Mesenteric fat pad (tissue), 1 donor: ENCODE data around the gene SCMH1. TPM values are rescaled to one million over a fixed set of nuclear protein-coding genes. Genes with fewer than 3 reads are reported as not detected.

Experiments used
- DNase-seq: peaks from one replicate; pipeline ENCODE4 v3.0.0-alpha.2; 2020; ENCODE audit warnings: low spot score
- total RNA-seq: library from RNA; stranded (reverse); fragmentation: NEBNext Ultra II Directional; extraction: Animal tissue kit (Norgen Biotek cat#: 25700); gene quantifications from one replicate; pipeline ENCODE4 v1.2.1, GENCODE V29; 2021
- donor health status: DM: yes; HTN: yes; CAD: no.

Gene SCMH1
- total RNA-seq, 1 donor from 2014 or later, result 35.8 TPM

GRCh38 chr1:40979241-40980067 is 262.7 kb downstream of the SCMH1 start, which contains the start of gene CTPS1:
CTPS1 (plus strand) TSS chr1:40979696; CDS start chr1:40983291, 3,595 bp downstream.
- peak; percentile 99 for DNase-seq

GRCh38 chr1:40978886-40979240 is 263.2 kb downstream of the SCMH1 start:
- no peak for DNase-seq

GRCh38 chr1:40977716-40978115 is 264.4 kb downstream of the SCMH1 start:
- DNase-seq, result no peak

Other genes with a start within 250 kb of the SCMH1 start
- gene SLFNL1, start 220.6 kb downstream of the SCMH1 start, total RNA-seq, result 0.22 TPM
- not detected for gene FOXO6, start 119.1 kb upstream of the SCMH1 start, total RNA-seq
- not detected for gene EDN2, start 242.4 kb upstream of the SCMH1 start, total RNA-seq